Measurements from ENCODE around the gene AQP12B. TPM values are rescaled to one million over a fixed set of nuclear protein-coding genes. Genes with fewer than 3 reads are reported as not detected.

The AQP12B gene, protein sequence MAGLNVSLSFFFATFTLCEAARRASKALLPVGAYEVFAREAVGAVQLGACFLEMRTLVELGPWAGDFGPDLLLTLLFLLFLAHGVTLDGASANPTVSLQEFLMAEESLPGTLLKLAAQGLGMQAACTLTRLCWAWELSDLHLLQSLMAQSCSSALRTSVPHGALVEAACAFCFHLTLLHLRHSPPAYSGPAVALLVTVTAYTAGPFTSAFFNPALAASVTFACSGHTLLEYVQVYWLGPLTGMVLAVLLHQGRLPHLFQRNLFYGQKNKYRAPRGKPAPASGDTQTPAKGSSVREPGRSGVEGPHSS
- not detected in 2 replicates for total RNA-seq

DNA sequence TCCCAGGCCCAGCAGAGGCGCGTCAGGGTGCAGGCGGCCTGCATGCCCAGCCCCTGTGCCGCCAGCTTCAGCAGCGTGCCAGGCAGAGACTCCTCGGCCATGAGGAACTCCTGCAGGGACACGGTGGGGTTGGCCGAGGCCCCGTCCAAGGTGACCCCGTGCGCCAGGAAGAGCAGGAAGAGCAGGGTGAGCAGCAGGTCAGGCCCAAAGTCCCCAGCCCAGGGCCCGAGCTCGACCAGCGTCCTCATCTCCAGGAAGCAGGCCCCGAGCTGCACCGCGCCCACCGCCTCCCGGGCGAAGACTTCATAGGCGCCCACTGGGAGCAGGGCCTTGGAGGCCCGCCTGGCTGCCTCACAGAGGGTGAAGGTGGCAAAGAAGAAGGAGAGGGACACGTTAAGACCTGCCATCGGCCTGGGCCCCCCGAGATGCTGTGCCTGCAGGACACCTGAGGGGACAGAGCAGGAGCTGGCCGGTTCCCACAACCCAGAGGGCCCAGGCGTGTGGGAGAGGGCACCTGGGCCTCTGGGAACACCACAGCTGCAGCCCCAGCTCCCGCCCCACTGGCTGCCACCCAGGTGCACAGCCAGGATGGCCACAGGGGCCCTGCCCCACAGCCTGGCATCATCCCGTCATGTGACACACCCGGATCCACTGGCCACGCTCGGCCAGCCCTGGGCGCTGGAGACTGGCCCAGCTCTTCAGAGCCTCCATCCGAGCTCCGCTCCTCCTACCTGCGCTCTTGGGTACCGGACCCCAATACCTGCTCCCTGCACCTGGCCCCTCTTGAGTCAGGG, at the start of gene AQP12B:
AQP12B (minus strand) TSS at position 455 of the 794 bp plus-strand sequence; CDS start at position 407, 48 bp downstream.

DNA sequence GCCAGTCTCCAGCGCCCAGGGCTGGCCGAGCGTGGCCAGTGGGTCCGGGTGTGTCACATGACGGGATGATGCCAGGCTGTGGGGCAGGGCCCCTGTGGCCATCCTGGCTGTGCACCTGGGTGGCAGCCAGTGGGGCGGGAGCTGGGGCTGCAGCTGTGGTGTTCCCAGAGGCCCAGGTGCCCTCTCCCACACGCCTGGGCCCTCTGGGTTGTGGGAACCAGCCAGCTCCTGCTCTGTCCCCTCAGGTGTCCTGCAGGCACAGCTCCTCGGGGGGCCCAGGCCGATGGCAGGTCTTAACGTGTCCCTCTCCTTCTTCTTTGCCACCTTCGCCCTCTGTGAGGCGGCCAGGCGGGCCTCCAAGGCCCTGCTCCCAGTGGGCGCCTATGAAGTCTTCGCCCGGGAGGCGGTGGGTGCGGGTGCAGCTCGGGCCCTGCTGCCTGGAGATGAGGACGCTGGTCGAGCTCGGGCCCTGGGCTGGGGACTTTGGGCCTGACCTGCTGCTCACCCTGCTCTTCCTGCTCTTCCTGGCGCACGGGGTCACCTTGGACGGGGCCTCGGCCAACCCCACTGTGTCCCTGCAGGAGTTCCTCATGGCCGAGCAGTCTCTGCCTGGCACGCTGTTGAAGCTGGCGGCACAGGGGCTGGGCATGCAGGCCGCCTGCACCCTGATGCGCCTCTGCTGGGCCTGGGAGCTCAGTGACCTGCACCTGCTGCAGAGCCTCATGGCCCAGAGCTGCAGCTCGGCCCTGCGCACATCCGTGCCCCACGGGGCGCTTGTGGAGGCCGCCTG, 9.1 kb upstream of the AQP12B start, which contains the start of gene AQP12A:
AQP12A (plus strand) TSS at position 236 of the 790 bp plus-strand sequence; CDS start at position 284, 48 bp downstream.

Small RNA genes within 50 kb of the gene (small RNA-seq; reads per million reads assigned to genes)
- gene AC011298.3: not detected

Other genes with a start within 250 kb of the AQP12B start
- 58.0 and 63.9 TPM in 2 replicates for gene GPC1, start 247.2 kb downstream of the AQP12B start, total RNA-seq
- 7.6 and 8.4 TPM in 2 replicates for gene ANKMY1, start 124.9 kb downstream of the AQP12B start, total RNA-seq
- gene DUSP28, start 122.5 kb downstream of the AQP12B start, total RNA-seq: 2.8 and 3.1 TPM in 2 replicates
- 7.0 and 15.0 TPM in 2 replicates for gene RNPEPL1, start 114.4 kb downstream of the AQP12B start, total RNA-seq
- gene CAPN10, start 96.2 kb downstream of the AQP12B start, total RNA-seq: 9.5 and 11.0 TPM in 2 replicates
- 0.54 and 0.65 TPM in 2 replicates for gene GPR35, start 57.4 kb downstream of the AQP12B start, total RNA-seq
- not detected in 2 replicates for gene AQP12A, start 9.0 kb upstream of the AQP12B start, total RNA-seq
- under 0.01 TPM in 1 of 2 replicates, not detected in the other for gene KIF1A, start 137.3 kb upstream of the AQP12B start, total RNA-seq
- not detected in 2 replicates for gene AGXT, start 185.9 kb upstream of the AQP12B start, total RNA-seq
- gene MAB21L4, start 213.3 kb upstream of the AQP12B start, total RNA-seq: not detected in 2 replicates
- under 0.01 TPM in 2 replicates for gene CROCC2, start 223.5 kb upstream of the AQP12B start, total RNA-seq